ENCODE data around the gene FYB2.

DNA sequence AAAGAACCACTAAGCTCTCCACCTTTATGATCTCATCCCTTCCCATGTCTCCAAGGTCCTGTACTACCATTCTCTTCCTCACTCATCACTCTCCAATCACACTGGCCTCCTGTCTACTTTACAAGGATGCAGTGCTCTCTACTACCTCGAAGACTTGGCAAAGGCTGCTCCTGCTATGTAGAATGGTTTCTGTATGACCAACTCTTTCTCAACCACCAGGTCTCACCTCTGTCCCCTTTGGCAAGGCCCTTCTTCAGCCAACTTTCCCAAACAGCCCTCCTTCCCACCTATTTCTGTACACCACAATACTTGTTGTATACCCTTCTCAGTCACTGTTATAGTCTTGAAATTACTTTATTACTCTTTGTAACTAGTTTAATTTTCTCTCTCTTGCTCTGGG, 41.2 kb downstream of the FYB2 start:
- TF ChIP-seq, protein P1, sequence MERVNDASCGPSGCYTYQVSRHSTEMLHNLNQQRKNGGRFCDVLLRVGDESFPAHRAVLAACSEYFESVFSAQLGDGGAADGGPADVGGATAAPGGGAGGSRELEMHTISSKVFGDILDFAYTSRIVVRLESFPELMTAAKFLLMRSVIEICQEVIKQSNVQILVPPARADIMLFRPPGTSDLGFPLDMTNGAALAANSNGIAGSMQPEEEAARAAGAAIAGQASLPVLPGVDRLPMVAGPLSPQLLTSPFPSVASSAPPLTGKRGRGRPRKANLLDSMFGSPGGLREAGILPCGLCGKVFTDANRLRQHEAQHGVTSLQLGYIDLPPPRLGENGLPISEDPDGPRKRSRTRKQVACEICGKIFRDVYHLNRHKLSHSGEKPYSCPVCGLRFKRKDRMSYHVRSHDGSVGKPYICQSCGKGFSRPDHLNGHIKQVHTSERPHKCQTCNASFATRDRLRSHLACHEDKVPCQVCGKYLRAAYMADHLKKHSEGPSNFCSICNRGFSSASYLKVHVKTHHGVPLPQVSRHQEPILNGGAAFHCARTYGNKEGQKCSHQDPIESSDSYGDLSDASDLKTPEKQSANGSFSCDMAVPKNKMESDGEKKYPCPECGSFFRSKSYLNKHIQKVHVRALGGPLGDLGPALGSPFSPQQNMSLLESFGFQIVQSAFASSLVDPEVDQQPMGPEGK (CRISPR knock-in tag; IDR thresholded peaks at IDR 0.05; ENCODE audit: borderline replicate concordance): no peak
- TF ChIP-seq, protein P2, sequence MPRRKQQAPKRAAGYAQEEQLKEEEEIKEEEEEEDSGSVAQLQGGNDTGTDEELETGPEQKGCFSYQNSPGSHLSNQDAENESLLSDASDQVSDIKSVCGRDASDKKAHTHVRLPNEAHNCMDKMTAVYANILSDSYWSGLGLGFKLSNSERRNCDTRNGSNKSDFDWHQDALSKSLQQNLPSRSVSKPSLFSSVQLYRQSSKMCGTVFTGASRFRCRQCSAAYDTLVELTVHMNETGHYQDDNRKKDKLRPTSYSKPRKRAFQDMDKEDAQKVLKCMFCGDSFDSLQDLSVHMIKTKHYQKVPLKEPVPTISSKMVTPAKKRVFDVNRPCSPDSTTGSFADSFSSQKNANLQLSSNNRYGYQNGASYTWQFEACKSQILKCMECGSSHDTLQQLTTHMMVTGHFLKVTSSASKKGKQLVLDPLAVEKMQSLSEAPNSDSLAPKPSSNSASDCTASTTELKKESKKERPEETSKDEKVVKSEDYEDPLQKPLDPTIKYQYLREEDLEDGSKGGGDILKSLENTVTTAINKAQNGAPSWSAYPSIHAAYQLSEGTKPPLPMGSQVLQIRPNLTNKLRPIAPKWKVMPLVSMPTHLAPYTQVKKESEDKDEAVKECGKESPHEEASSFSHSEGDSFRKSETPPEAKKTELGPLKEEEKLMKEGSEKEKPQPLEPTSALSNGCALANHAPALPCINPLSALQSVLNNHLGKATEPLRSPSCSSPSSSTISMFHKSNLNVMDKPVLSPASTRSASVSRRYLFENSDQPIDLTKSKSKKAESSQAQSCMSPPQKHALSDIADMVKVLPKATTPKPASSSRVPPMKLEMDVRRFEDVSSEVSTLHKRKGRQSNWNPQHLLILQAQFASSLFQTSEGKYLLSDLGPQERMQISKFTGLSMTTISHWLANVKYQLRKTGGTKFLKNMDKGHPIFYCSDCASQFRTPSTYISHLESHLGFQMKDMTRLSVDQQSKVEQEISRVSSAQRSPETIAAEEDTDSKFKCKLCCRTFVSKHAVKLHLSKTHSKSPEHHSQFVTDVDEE (CRISPR knock-in tag; IDR thresholded peaks at IDR 0.05): no peak
